ENCODE data around the gene MVB12A.

Gene MVB12A

GRCh38 chr19:17451820-17452219, 32.0 kb downstream of the MVB12A start:
- Histone ChIP-seq H3K4me2 (ENCODE audit: insufficient read depth, low read length, poor library complexity, severe bottlenecking) (no peak overlapping the region), H3K23ac (ENCODE audit: low read depth, low read length, poor library complexity) (no peak overlapping the region), H3K4me3 (ENCODE audit: low read length in 2 of 2) (no peak overlapping the region), H3K4ac (ENCODE audit: low read length) (no peak overlapping the region), H3K36me3 (replicated peaks in 1 of 2; ENCODE audit: control insufficient read depth in 2 of 2, insufficient read depth in 2 of 2, low read length in 2 of 2) (no peaks in the 10 kb centered on the region), H2AFZ (ENCODE audit: low read length) (no peak overlapping the region), H2BK12ac (ENCODE audit: low read length) (no peak overlapping the region), H3K4me1 (ENCODE audit: control insufficient read depth in 2 of 2, insufficient read depth in 1 of 2, low read depth in 1 of 2, low read length in 2 of 2) (peaks cover 5 to 10% of the 10 kb centered on the region in 2 donors), H4K91ac (ENCODE audit: low read depth, low read length, poor library complexity) (no peak overlapping the region), H2BK120ac (ENCODE audit: low read depth, low read length) (no peak overlapping the region), H4K8ac (ENCODE audit: low read depth, low read length) (no peak overlapping the region), H2BK5ac (ENCODE audit: low read length) (no peak overlapping the region), H3K27ac (replicated peaks; ENCODE audit: low read length) (no peak overlapping the region), H3K9ac (ENCODE audit: low read depth, low read length, poor library complexity) (no peak overlapping the region), H3K79me1 (ENCODE audit: low read depth, low read length) (no peaks in the 10 kb centered on the region), H3K14ac (ENCODE audit: low read length) (no peak overlapping the region), H2AK5ac (ENCODE audit: low read depth, low read length) (no peak overlapping the region), H2BK15ac (ENCODE audit: low read length) (no peak overlapping the region), H3K9me3 (replicated peaks in 1 of 2; ENCODE audit: control insufficient read depth in 2 of 2, insufficient read depth in 1 of 2, low read depth in 1 of 2, low read length in 2 of 2) (no peaks in the 10 kb centered on the region), H3K27me3 (ENCODE audit: control insufficient read depth in 3 of 3, insufficient read depth in 3 of 3, low read depth in 1 of 3, low read length in 3 of 3) (peaks cover 7 to 33% (median 23%) of the 10 kb centered on the region in 3 experiments), H3K18ac (ENCODE audit: low read length) (no peak overlapping the region)
- no peak for DNase-seq (ENCODE audit: low spot score)
- WGBS, 2 donors (ENCODE audit: extremely low coverage in 2 of 2, insufficient read length in 2 of 2, insufficient replicate concordance in 1 of 2): no CpG with 5 or more reads among the region's 4 CpGs

- Histone ChIP-seq H3K9ac (ENCODE audit: low read depth, low read length, poor library complexity) (no peak overlapping the region), H2AK5ac (ENCODE audit: low read depth, low read length) (no peak overlapping the region), H3K14ac (ENCODE audit: low read length) (no peak overlapping the region), H2AFZ (ENCODE audit: low read length) (peak overlapping the region; percentile 48), H3K18ac (ENCODE audit: low read length) (peak overlapping the region; percentile 78), H2BK12ac (ENCODE audit: low read length) (no peak overlapping the region), H2BK5ac (ENCODE audit: low read length) (no peak overlapping the region), H4K8ac (ENCODE audit: low read depth, low read length) (no peak overlapping the region), H3K4me2 (ENCODE audit: insufficient read depth, low read length, poor library complexity, severe bottlenecking) (peak overlapping the region; percentile 49), H2BK120ac (ENCODE audit: low read depth, low read length) (no peak overlapping the region), H4K91ac (ENCODE audit: low read depth, low read length, poor library complexity) (no peak overlapping the region), H3K4ac (ENCODE audit: low read length) (no peak overlapping the region), H3K36me3 (replicated peaks in 1 of 2; ENCODE audit: control insufficient read depth in 2 of 2, insufficient read depth in 2 of 2, low read length in 2 of 2) (no peaks in the 10 kb centered on the region), H3K9me3 (replicated peaks in 1 of 2; ENCODE audit: control insufficient read depth in 2 of 2, insufficient read depth in 1 of 2, low read depth in 1 of 2, low read length in 2 of 2) (no peaks in the 10 kb centered on the region), H3K23ac (ENCODE audit: low read depth, low read length, poor library complexity) (no peak overlapping the region), H3K27me3 (ENCODE audit: control insufficient read depth in 3 of 3, insufficient read depth in 3 of 3, low read depth in 1 of 3, low read length in 3 of 3) (peaks cover 7 to 40% (median 26%) of the 10 kb centered on the region in 3 experiments), H2BK15ac (ENCODE audit: low read length) (peak overlapping the region; percentile 67), H3K27ac (replicated peaks; ENCODE audit: low read length) (no peak overlapping the region), H3K4me3 (ENCODE audit: low read length in 2 of 2) (no peak overlapping the region), H3K4me1 (ENCODE audit: control insufficient read depth in 2 of 2, insufficient read depth in 1 of 2, low read depth in 1 of 2, low read length in 2 of 2) (peaks cover 5 to 7% of the 10 kb centered on the region in 2 donors), H3K79me1 (ENCODE audit: low read depth, low read length) (no peaks in the 10 kb centered on the region)
- DNase-seq (ENCODE audit: low spot score): no peak
- WGBS, 2 donors (ENCODE audit: extremely low coverage in 2 of 2, insufficient read length in 2 of 2, insufficient replicate concordance in 1 of 2): no CpG with 5 or more reads among the region's 13 CpGs
Measured at GRCh38 chr19:17454576-17455071, 34.8 kb downstream of the MVB12A start.

GRCh38 chr19:17455308-17456123, 35.7 kb downstream of the MVB12A start:
- Histone ChIP-seq H3K27ac (replicated peaks; ENCODE audit: low read length) (no peak overlapping the region), H3K36me3 (replicated peaks in 1 of 2; ENCODE audit: control insufficient read depth in 2 of 2, insufficient read depth in 2 of 2, low read length in 2 of 2) (no peaks in the 10 kb centered on the region), H2BK5ac (ENCODE audit: low read length) (no peak overlapping the region), H3K9me3 (replicated peaks in 1 of 2; ENCODE audit: control insufficient read depth in 2 of 2, insufficient read depth in 1 of 2, low read depth in 1 of 2, low read length in 2 of 2) (no peaks in the 10 kb centered on the region), H3K4me1 (ENCODE audit: control insufficient read depth in 2 of 2, insufficient read depth in 1 of 2, low read depth in 1 of 2, low read length in 2 of 2) (peaks cover 5 to 7% of the 10 kb centered on the region in 2 donors), H3K23ac (ENCODE audit: low read depth, low read length, poor library complexity) (peak overlapping the region; percentile 91), H4K8ac (ENCODE audit: low read depth, low read length) (no peak overlapping the region), H3K4me3 (ENCODE audit: low read length in 2 of 2) (no peak overlapping the region), H2AFZ (ENCODE audit: low read length) (peak overlapping the region; percentile 40), H2BK120ac (ENCODE audit: low read depth, low read length) (no peak overlapping the region), H2AK5ac (ENCODE audit: low read depth, low read length) (peak overlapping the region; percentile 89), H3K4me2 (ENCODE audit: insufficient read depth, low read length, poor library complexity, severe bottlenecking) (peak overlapping the region; percentile 38), H3K27me3 (ENCODE audit: control insufficient read depth in 3 of 3, insufficient read depth in 3 of 3, low read depth in 1 of 3, low read length in 3 of 3) (peaks cover 7 to 47% (median 26%) of the 10 kb centered on the region in 3 experiments), H3K9ac (ENCODE audit: low read depth, low read length, poor library complexity) (no peak overlapping the region), H4K91ac (ENCODE audit: low read depth, low read length, poor library complexity) (no peak overlapping the region), H2BK15ac (ENCODE audit: low read length) (peak overlapping the region; percentile 72), H2BK12ac (ENCODE audit: low read length) (no peak overlapping the region), H3K18ac (ENCODE audit: low read length) (peak overlapping the region; percentile 81), H3K4ac (ENCODE audit: low read length) (peak overlapping the region; percentile 78), H3K79me1 (ENCODE audit: low read depth, low read length) (no peaks in the 10 kb centered on the region), H3K14ac (ENCODE audit: low read length) (no peak overlapping the region)
- WGBS, 2 donors (ENCODE audit: extremely low coverage in 2 of 2, insufficient read length in 2 of 2, insufficient replicate concordance in 1 of 2): no CpG with 5 or more reads among the region's 58 CpGs
- DNase-seq (ENCODE audit: low spot score): no peak

GRCh38 chr19:17456127-17456526, 36.3 kb downstream of the MVB12A start:
- no peak overlapping the region for H2BK120ac ChIP-seq (ENCODE audit: low read depth, low read length)
- no peak overlapping the region for H3K4ac ChIP-seq (ENCODE audit: low read length)
- no peak overlapping the region for H2BK12ac ChIP-seq (ENCODE audit: low read length)
- H3K14ac ChIP-seq (ENCODE audit: low read length): no peak overlapping the region
- H3K27me3 ChIP-seq (ENCODE audit: control insufficient read depth in 3 of 3, insufficient read depth in 3 of 3, low read depth in 1 of 3, low read length in 3 of 3): peaks cover 7 to 50% (median 26%) of the 10 kb centered on the region in 3 experiments
- peak overlapping the region; percentile 72 for H2BK15ac ChIP-seq (ENCODE audit: low read length)
- no peak overlapping the region for H4K91ac ChIP-seq (ENCODE audit: low read depth, low read length, poor library complexity)
- H3K4me3 ChIP-seq (ENCODE audit: low read length in 2 of 2): no peak overlapping the region
- no peak overlapping the region for H4K8ac ChIP-seq (ENCODE audit: low read depth, low read length)
- H3K4me1 ChIP-seq (ENCODE audit: control insufficient read depth in 2 of 2, insufficient read depth in 1 of 2, low read depth in 1 of 2, low read length in 2 of 2): peaks cover 5 to 7% of the 10 kb centered on the region in 2 donors
- H3K36me3 ChIP-seq (replicated peaks in 1 of 2; ENCODE audit: control insufficient read depth in 2 of 2, insufficient read depth in 2 of 2, low read length in 2 of 2): no peaks in the 10 kb centered on the region
- no CpG with 5 or more reads among the region's 11 CpGs for WGBS, 2 donors (ENCODE audit: extremely low coverage in 2 of 2, insufficient read length in 2 of 2, insufficient replicate concordance in 1 of 2)
- no peak overlapping the region for H2BK5ac ChIP-seq (ENCODE audit: low read length)
- no peaks in the 10 kb centered on the region for H3K9me3 ChIP-seq (replicated peaks in 1 of 2; ENCODE audit: control insufficient read depth in 2 of 2, insufficient read depth in 1 of 2, low read depth in 1 of 2, low read length in 2 of 2)
- H3K79me1 ChIP-seq (ENCODE audit: low read depth, low read length): no peaks in the 10 kb centered on the region
- no peak overlapping the region for H3K4me2 ChIP-seq (ENCODE audit: insufficient read depth, low read length, poor library complexity, severe bottlenecking)
- peak overlapping the region; percentile 91 for H3K23ac ChIP-seq (ENCODE audit: low read depth, low read length, poor library complexity)
- H2AFZ ChIP-seq (ENCODE audit: low read length): peak overlapping the region; percentile 40
- H3K18ac ChIP-seq (ENCODE audit: low read length): peak overlapping the region; percentile 81
- DNase-seq (ENCODE audit: low spot score): no peak
- no peak overlapping the region for H3K9ac ChIP-seq (ENCODE audit: low read depth, low read length, poor library complexity)
- H2AK5ac ChIP-seq (ENCODE audit: low read depth, low read length): peak overlapping the region; percentile 89
- no peak overlapping the region for H3K27ac ChIP-seq (replicated peaks; ENCODE audit: low read length)

Data from neuronal stem cell (in vitro differentiated cells).